Neural progenitor cell (in vitro differentiated cells): ENCODE measurements around the gene WDR3. TPM values are rescaled to one million over a fixed set of nuclear protein-coding genes. Genes with fewer than 3 reads are reported as not detected.

Experiments
- DNase-seq: peaks from one replicate; pipeline ENCODE4 v3.0.0-alpha.2; 2016; ENCODE audit warnings: low spot score
- H2AFZ ChIP-seq: fragments of 200-600 bp; sonication (generic); replicated peaks from 2 replicates; pipeline ENCODE4 v1.6.1; 2016; ENCODE audit warnings: antibody characterized with exemption
- H3F3A ChIP-seq: fragments of 200-600 bp; sonication (generic); 2 replicates; pipeline ENCODE4 v1.6.1; 2016; ENCODE audit warnings: antibody characterized with exemption, low read depth
- H3K27ac ChIP-seq: fragments of 200-600 bp; sonication (generic); 2 replicates; pipeline ENCODE4 v1.5.1; 2016; ENCODE audit warnings: mild to moderate bottlenecking
- H3K27me3 ChIP-seq: fragments of 200-600 bp; sonication (generic); 2 replicates; pipeline ENCODE4 v1.6.1; 2016; ENCODE audit warnings: mild to moderate bottlenecking, moderate library complexity
- H3K36me3 ChIP-seq: fragments of 200-600 bp; sonication (generic); 2 replicates; pipeline ENCODE4 v1.5.1; 2016
- H3K4me1 ChIP-seq: fragments of 200-600 bp; sonication (generic); 2 replicates; pipeline ENCODE4 v1.6.1; 2016; ENCODE audit warnings: mixed run types
- H3K4me2 ChIP-seq: fragments of 200-600 bp; sonication (generic); 2 replicates; pipeline ENCODE4 v1.6.1; 2016
- H3K4me3 ChIP-seq: fragments of 200-600 bp; sonication (generic); 2 replicates; pipeline ENCODE4 v1.5.1; 2016
- H3K79me2 ChIP-seq: fragments of 200-600 bp; sonication (generic); 2 replicates; pipeline ENCODE4 v1.6.1; 2016; ENCODE audit warnings: low read depth
- H3K9ac ChIP-seq: fragments of 200-600 bp; sonication (generic); 2 replicates; pipeline ENCODE4 v1.6.1; 2016
- H3K9me3 ChIP-seq: fragments of 200-600 bp; sonication (generic); 2 replicates; pipeline ENCODE4 v1.5.1; 2016; ENCODE audit warnings: low read depth
- H4K20me1 ChIP-seq: fragments of 200-600 bp; sonication (generic); 2 replicates; pipeline ENCODE4 v1.6.1; 2016; ENCODE audit warnings: low read depth
- H3K27ac Mint-ChIP-seq: 3 replicates; pipeline ENCODE4 v1.8.0; 2021; ENCODE audit warnings: mixed read lengths
- H3K27me3 Mint-ChIP-seq: 2 replicates; pipeline ENCODE4 v1.8.0; 2022; ENCODE audit warnings: low read depth, mild to moderate bottlenecking, inconsistent platforms, moderate library complexity, mixed read lengths; ENCODE audit not compliant: insufficient read depth
- H3K36me3 Mint-ChIP-seq: 3 replicates; pipeline ENCODE4 v1.8.0; 2021; ENCODE audit warnings: mixed read lengths
- H3K4me1 Mint-ChIP-seq: 3 replicates; pipeline ENCODE4 v1.8.0; 2021; ENCODE audit warnings: mixed read lengths
- H3K4me3 Mint-ChIP-seq: 3 replicates; pipeline ENCODE4 v1.8.0; 2021; ENCODE audit warnings: mild to moderate bottlenecking, moderate library complexity, mixed read lengths
- H3K9me3 Mint-ChIP-seq: 3 replicates; pipeline ENCODE4 v1.8.0; 2020; ENCODE audit warnings: mixed read lengths
- CTCF ChIP-seq: fragments of 200-600 bp; sonication (generic); IDR thresholded peaks from 2 replicates; pipeline ENCODE4 v1.5.1; 2017; ENCODE audit warnings: antibody characterized with exemption, mild to moderate bottlenecking
- EZH2 ChIP-seq: fragments of 200-600 bp; sonication (generic); IDR thresholded peaks from 2 replicates; pipeline ENCODE4 v1.6.1; 2017; ENCODE audit warnings: antibody characterized with exemption, mild to moderate bottlenecking, moderate library complexity
- EZH2phosphoT487 ChIP-seq: fragments of 200-600 bp; sonication (generic); IDR thresholded peaks from 2 replicates; pipeline ENCODE4 v1.6.1; 2017; ENCODE audit warnings: antibody characterized with exemption
- total RNA-seq: library from RNA; depleted of rRNA; stranded (reverse); fragments of >200 nt; gene quantifications from 2 replicates; pipeline ENCODE4 v1.2.3, GENCODE V29; 2015; ENCODE audit warnings: low replicate concordance

WDR3 gene
- total RNA-seq, 1 donor from 2014 or later = 42.4 TPM

GRCh38 chr1:117932576-117932975 lies 3.0 kb downstream of the WDR3 start:
- H3K27ac ChIP-seq = no peak overlapping the region
- H3K27me3 ChIP-seq = no peaks in the 10 kb centered on the region
- Mint-ChIP-seq H3K4me3 (no peak overlapping the region), H3K4me1 (peaks cover 22% of the 10 kb centered on the region), H3K36me3 (peaks cover 4% of the 10 kb centered on the region), H3K27ac (no peak overlapping the region), H3K27me3 (no peaks in the 10 kb centered on the region), H3K9me3 (no peaks in the 10 kb centered on the region)
- no peak overlapping the region for H2AFZ ChIP-seq
- no peak for TF ChIP-seq EZH2
- no peak for TF ChIP-seq EZH2phosphoT487
- no peak for TF ChIP-seq CTCF
- H3K4me3 ChIP-seq = no peak overlapping the region
- peaks cover 15% of the 10 kb centered on the region for H3K4me1 ChIP-seq
- H3K9ac ChIP-seq = no peak overlapping the region
- H4K20me1 ChIP-seq = peaks cover 20% of the 10 kb centered on the region
- peaks cover 6% of the 10 kb centered on the region for H3F3A ChIP-seq
- peaks cover 20% of the 10 kb centered on the region for H3K36me3 ChIP-seq
- H3K79me2 ChIP-seq = peaks cover 72% of the 10 kb centered on the region
- DNase-seq = no peak
- no peak overlapping the region for H3K4me2 ChIP-seq
- H3K9me3 ChIP-seq = no peaks in the 10 kb centered on the region

GRCh38 chr1:117933769-117934168 lies 4.2 kb downstream of the WDR3 start:
- Histone ChIP-seq H3K4me2 (no peak overlapping the region), H3K27me3 (no peaks in the 10 kb centered on the region), H3F3A (peaks cover 6% of the 10 kb centered on the region), H3K4me1 (peaks cover 7% of the 10 kb centered on the region), H3K9ac (no peak overlapping the region), H3K79me2 (peaks cover 60% of the 10 kb centered on the region), H3K4me3 (no peak overlapping the region), H4K20me1 (peaks cover 17% of the 10 kb centered on the region), H3K9me3 (no peaks in the 10 kb centered on the region), H3K27ac (no peak overlapping the region), H2AFZ (no peak overlapping the region), H3K36me3 (peaks cover 20% of the 10 kb centered on the region)
- H3K27me3 Mint-ChIP-seq = no peaks in the 10 kb centered on the region
- no peak for DNase-seq
- no peaks in the 10 kb centered on the region for H3K9me3 Mint-ChIP-seq
- no peak for TF ChIP-seq CTCF
- no peak for TF ChIP-seq EZH2phosphoT487
- TF ChIP-seq EZH2 = no peak
- H3K4me1 Mint-ChIP-seq = peaks cover 16% of the 10 kb centered on the region
- H3K4me3 Mint-ChIP-seq = no peak overlapping the region
- peaks cover 7% of the 10 kb centered on the region for H3K36me3 Mint-ChIP-seq
- no peak overlapping the region for H3K27ac Mint-ChIP-seq

DNA sequence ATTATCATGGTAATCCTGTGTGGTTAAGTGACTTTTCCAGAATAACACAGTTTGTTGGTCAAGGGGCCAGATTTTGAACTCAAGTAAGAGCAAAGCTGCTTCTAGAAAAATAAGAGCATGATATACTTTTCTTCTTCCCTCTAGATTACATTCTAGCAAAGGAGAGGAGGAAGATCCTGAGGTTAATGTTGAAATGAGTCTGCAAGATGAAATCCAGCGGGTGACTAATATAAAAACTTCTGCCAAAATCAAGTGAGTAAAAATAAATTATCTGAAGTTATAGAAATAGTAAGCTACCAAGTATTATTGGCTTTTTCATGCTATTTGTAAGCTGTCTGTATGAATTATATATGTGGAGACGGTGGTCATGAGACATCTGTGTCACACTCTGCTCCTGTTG lies 12.8 kb downstream of the WDR3 start:
- Histone ChIP-seq H3K4me2 (no peak overlapping the region), H4K20me1 (no peaks in the 10 kb centered on the region), H3K9me3 (no peaks in the 10 kb centered on the region), H3K36me3 (peaks cover 15% of the 10 kb centered on the region), H3K4me1 (no peaks in the 10 kb centered on the region), H3F3A (no peaks in the 10 kb centered on the region), H3K4me3 (no peak overlapping the region), H3K9ac (no peak overlapping the region), H3K27me3 (no peaks in the 10 kb centered on the region), H3K27ac (no peak overlapping the region), H3K79me2 (no peaks in the 10 kb centered on the region), H2AFZ (no peak overlapping the region)
- Mint-ChIP-seq H3K4me3 (no peak overlapping the region), H3K4me1 (no peaks in the 10 kb centered on the region), H3K27me3 (no peaks in the 10 kb centered on the region), H3K9me3 (no peaks in the 10 kb centered on the region), H3K27ac (no peak overlapping the region), H3K36me3 (peaks cover 17% of the 10 kb centered on the region)
- no peak for DNase-seq
- TF ChIP-seq CTCF (no peak), EZH2phosphoT487 (no peak), EZH2 (no peak)
